ENCODE results near the gene MARCHF3.
"Not testable (repeated sequence)": the region's sequence is repeated elsewhere in the genome, so short reads cannot be mapped to it uniquely, and the experiment has no call there.

MARCHF3 gene

GRCh38 chr5:126900796-126901195 is 129.6 kb downstream of the MARCHF3 start:
- TF ChIP-seq, protein P1, sequence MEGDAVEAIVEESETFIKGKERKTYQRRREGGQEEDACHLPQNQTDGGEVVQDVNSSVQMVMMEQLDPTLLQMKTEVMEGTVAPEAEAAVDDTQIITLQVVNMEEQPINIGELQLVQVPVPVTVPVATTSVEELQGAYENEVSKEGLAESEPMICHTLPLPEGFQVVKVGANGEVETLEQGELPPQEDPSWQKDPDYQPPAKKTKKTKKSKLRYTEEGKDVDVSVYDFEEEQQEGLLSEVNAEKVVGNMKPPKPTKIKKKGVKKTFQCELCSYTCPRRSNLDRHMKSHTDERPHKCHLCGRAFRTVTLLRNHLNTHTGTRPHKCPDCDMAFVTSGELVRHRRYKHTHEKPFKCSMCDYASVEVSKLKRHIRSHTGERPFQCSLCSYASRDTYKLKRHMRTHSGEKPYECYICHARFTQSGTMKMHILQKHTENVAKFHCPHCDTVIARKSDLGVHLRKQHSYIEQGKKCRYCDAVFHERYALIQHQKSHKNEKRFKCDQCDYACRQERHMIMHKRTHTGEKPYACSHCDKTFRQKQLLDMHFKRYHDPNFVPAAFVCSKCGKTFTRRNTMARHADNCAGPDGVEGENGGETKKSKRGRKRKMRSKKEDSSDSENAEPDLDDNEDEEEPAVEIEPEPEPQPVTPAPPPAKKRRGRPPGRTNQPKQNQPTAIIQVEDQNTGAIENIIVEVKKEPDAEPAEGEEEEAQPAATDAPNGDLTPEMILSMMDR (conservative IDR thresholded peaks at IDR 0.05; ENCODE audit: low read depth, low read length): no peak
- H3K27ac ChIP-seq: no peak overlapping the region
- H3K4me3 ChIP-seq (IDR thresholded peaks at IDR 0.05; ENCODE audit: insufficient read depth, low read depth, low read length): no peak overlapping the region
- no peak overlapping the region for H2AFZ ChIP-seq (ENCODE audit: low read depth)
- H3K4me2 ChIP-seq: no peak overlapping the region
- H4K20me1 ChIP-seq (ENCODE audit: insufficient read depth): no peaks in the 10 kb centered on the region
- H3K36me3 ChIP-seq (ENCODE audit: insufficient read depth): no peaks in the 10 kb centered on the region
- H3K4me1 ChIP-seq (ENCODE audit: low read depth, poor library complexity, severe bottlenecking): no peaks in the 10 kb centered on the region
- no peaks in the 10 kb centered on the region for H3K27me3 ChIP-seq (ENCODE audit: insufficient read depth, low read depth)
- H3K79me2 ChIP-seq (ENCODE audit: insufficient read depth, low read depth): no peaks in the 10 kb centered on the region
- no peak overlapping the region for H3K9ac ChIP-seq

- no peaks in the 10 kb centered on the region for H3K27me3 ChIP-seq (ENCODE audit: insufficient read depth, low read depth)
- H3K27ac ChIP-seq: no peak overlapping the region
- H3K4me3 ChIP-seq (IDR thresholded peaks at IDR 0.05; ENCODE audit: insufficient read depth, low read depth, low read length): no peak overlapping the region
- H2AFZ ChIP-seq (ENCODE audit: low read depth): no peak overlapping the region
- no peaks in the 10 kb centered on the region for H3K79me2 ChIP-seq (ENCODE audit: insufficient read depth, low read depth)
- no peak overlapping the region for H3K9ac ChIP-seq
- H4K20me1 ChIP-seq (ENCODE audit: insufficient read depth): no peaks in the 10 kb centered on the region
- H3K4me1 ChIP-seq (ENCODE audit: low read depth, poor library complexity, severe bottlenecking): no peaks in the 10 kb centered on the region
- H3K36me3 ChIP-seq (ENCODE audit: insufficient read depth): no peaks in the 10 kb centered on the region
- TF ChIP-seq, protein P1 (conservative IDR thresholded peaks at IDR 0.05; ENCODE audit: low read depth, low read length): no peak
- H3K4me2 ChIP-seq: no peak overlapping the region
Measured at GRCh38 chr5:126899476-126899875, 130.9 kb downstream of the MARCHF3 start.

GRCh38 chr5:126897851-126898630 is 132.3 kb downstream of the MARCHF3 start:
- TF ChIP-seq, protein P1 (conservative IDR thresholded peaks at IDR 0.05; ENCODE audit: low read depth, low read length): no peak

GRCh38 chr5:126896170-126896702 is 134.1 kb downstream of the MARCHF3 start:
- Histone ChIP-seq H3K79me2 (ENCODE audit: insufficient read depth, low read depth) (no peaks in the 10 kb centered on the region), H3K27ac (no peak overlapping the region), H3K4me3 (IDR thresholded peaks at IDR 0.05; ENCODE audit: insufficient read depth, low read depth, low read length) (no peak overlapping the region), H4K20me1 (ENCODE audit: insufficient read depth) (no peaks in the 10 kb centered on the region), H3K4me2 (no peak overlapping the region), H3K36me3 (ENCODE audit: insufficient read depth) (no peaks in the 10 kb centered on the region), H2AFZ (ENCODE audit: low read depth) (no peak overlapping the region), H3K4me1 (ENCODE audit: low read depth, poor library complexity, severe bottlenecking) (no peaks in the 10 kb centered on the region), H3K27me3 (ENCODE audit: insufficient read depth, low read depth) (no peaks in the 10 kb centered on the region), H3K9ac (no peak overlapping the region)
- TF ChIP-seq, protein P1 (conservative IDR thresholded peaks at IDR 0.05; ENCODE audit: low read depth, low read length): no peak

More at GRCh38 chr5:126897851-126898630, 132.3 kb downstream of the MARCHF3 start:
- Histone ChIP-seq H3K4me2 (no peak overlapping the region), H3K36me3 (ENCODE audit: insufficient read depth) (no peaks in the 10 kb centered on the region), H3K4me3 (IDR thresholded peaks at IDR 0.05; ENCODE audit: insufficient read depth, low read depth, low read length) (no peak overlapping the region), H4K20me1 (ENCODE audit: insufficient read depth) (no peaks in the 10 kb centered on the region), H3K9ac (no peak overlapping the region), H3K27me3 (ENCODE audit: insufficient read depth, low read depth) (no peaks in the 10 kb centered on the region), H3K79me2 (ENCODE audit: insufficient read depth, low read depth) (no peaks in the 10 kb centered on the region), H3K4me1 (ENCODE audit: low read depth, poor library complexity, severe bottlenecking) (no peaks in the 10 kb centered on the region), H2AFZ (ENCODE audit: low read depth) (no peak overlapping the region), H3K27ac (no peak overlapping the region)

GRCh38 chr5:126895712-126896111 is 134.6 kb downstream of the MARCHF3 start:
- H3K27ac ChIP-seq; H3K36me3 ChIP-seq (ENCODE audit: insufficient read depth); H3K4me3 ChIP-seq (IDR thresholded peaks at IDR 0.05; ENCODE audit: insufficient read depth, low read depth, low read length); H3K9ac ChIP-seq; H3K4me2 ChIP-seq; H2AFZ ChIP-seq (ENCODE audit: low read depth); H3K79me2 ChIP-seq (ENCODE audit: insufficient read depth, low read depth); H3K27me3 ChIP-seq (ENCODE audit: insufficient read depth, low read depth); H4K20me1 ChIP-seq (ENCODE audit: insufficient read depth); H3K4me1 ChIP-seq (ENCODE audit: low read depth, poor library complexity, severe bottlenecking): not testable (repeated sequence)

DNA sequence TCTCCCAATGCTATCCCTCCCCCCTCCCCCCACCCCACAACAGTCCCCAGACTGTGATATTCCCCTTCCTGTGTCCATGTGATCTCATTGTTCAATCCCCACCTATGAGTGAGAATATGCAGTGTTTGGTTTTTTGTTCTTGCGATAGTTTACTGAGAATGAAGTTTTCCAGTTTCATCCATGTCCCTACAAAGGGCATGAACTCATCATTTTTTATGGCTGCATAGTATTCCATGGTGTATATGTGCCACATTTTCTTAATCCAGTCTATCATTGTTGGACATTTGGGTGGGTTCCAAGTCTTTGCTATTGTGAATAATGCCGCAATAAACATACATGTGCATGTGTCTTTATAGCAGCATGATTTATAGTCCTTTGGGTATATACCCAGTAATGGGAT is 139.9 kb downstream of the MARCHF3 start:
- not testable (repeated sequence) for H3K9ac ChIP-seq; H3K4me1 ChIP-seq (ENCODE audit: low read depth, poor library complexity, severe bottlenecking); H3K4me2 ChIP-seq; H3K79me2 ChIP-seq (ENCODE audit: insufficient read depth, low read depth); H3K27me3 ChIP-seq (ENCODE audit: insufficient read depth, low read depth); H3K36me3 ChIP-seq (ENCODE audit: insufficient read depth); H3K4me3 ChIP-seq (IDR thresholded peaks at IDR 0.05; ENCODE audit: insufficient read depth, low read depth, low read length); H2AFZ ChIP-seq (ENCODE audit: low read depth); H4K20me1 ChIP-seq (ENCODE audit: insufficient read depth); H3K27ac ChIP-seq
